ENCODE results near the gene ITIH3.

GRCh38 chr3:52835766-52836470 lies 41.3 kb downstream of the ITIH3 start:
- no peak for TF ChIP-seq CTCF (IDR thresholded peaks at IDR 0.05; ENCODE audit: low read depth, low read length, poor library complexity, severe bottlenecking)
- TF ChIP-seq EZH2phosphoT487 (IDR thresholded peaks at IDR 0.05; ENCODE audit: borderline replicate concordance, low read length) = no peak

Measured in DOHH2 (cell line).